Lung (tissue), 13 donors: ENCODE results near the gene ZNHIT2. TPM values are rescaled to one million over a fixed set of nuclear protein-coding genes. Genes with fewer than 3 reads are reported as not detected.

ENCODE experiments used
- ATAC-seq: fragments of 200-7000 bp; cut with Tn5 transposase; one replicate; pipeline ENCODE4 v1.9.1; 2020; ENCODE audit warnings: moderate number of reproducible peaks; ENCODE audit not compliant: insufficient read depth, low FRiP score
- DNase-seq, 3 donors: peaks; one replicate each; pipeline ENCODE4 v3.0.0-alpha.2; 2013 to 2017
- H3K27ac ChIP-seq, 2 donors: one replicate each; pipeline ENCODE4 v1.5.1; 2013; ENCODE audit warnings: mild to moderate bottlenecking in 2 of 2, moderate library complexity in 2 of 2, control low read depth in 1 of 2, inconsistent platforms in 1 of 2, low read depth in 1 of 2, low read length in 1 of 2
- H3K27me3 ChIP-seq, 3 donors: one replicate each; pipeline ENCODE4 v1.5.1; 2013; ENCODE audit warnings: low read length in 2 of 3; ENCODE audit not compliant: control insufficient read depth in 3 of 3, insufficient read depth in 3 of 3
- H3K36me3 ChIP-seq, 4 donors: one replicate each; pipeline ENCODE4 v1.5.1; 2013; ENCODE audit warnings: low read length in 4 of 4, mild to moderate bottlenecking in 1 of 4, moderate library complexity in 1 of 4; ENCODE audit not compliant: control insufficient read depth in 4 of 4, insufficient read depth in 4 of 4
- H3K4me1 ChIP-seq, 5 donors: one replicate each; pipeline ENCODE4 v1.5.1; 2013; ENCODE audit warnings: low read length in 5 of 5, mild to moderate bottlenecking in 2 of 5, moderate library complexity in 1 of 5; ENCODE audit not compliant: control insufficient read depth in 5 of 5, insufficient read depth in 5 of 5
- H3K4me3 ChIP-seq: one replicate; pipeline ENCODE4 v1.5.1; 2013; ENCODE audit warnings: mild to moderate bottlenecking, control low read depth, moderate library complexity
- H3K9ac ChIP-seq, 2 donors: one replicate each; pipeline ENCODE4 v1.5.1; 2013; ENCODE audit warnings: low read length in 2 of 2, control low read depth in 1 of 2; ENCODE audit not compliant: insufficient read depth in 1 of 2
- H3K9me3 ChIP-seq, 4 donors: one replicate each; pipeline ENCODE4 v1.5.1; 2013; ENCODE audit warnings: low read length in 3 of 4, mild to moderate bottlenecking in 1 of 4, moderate library complexity in 1 of 4; ENCODE audit not compliant: control insufficient read depth in 4 of 4, insufficient read depth in 3 of 4
- WGBS, 2 donors: extraction: QIAGEN DNeasy Blood & Tissue Kit; methylation state at CpG; one replicate each; pipeline ENCODE4 v1.1.7; 2013; 5-methylcytosine and 5-hydroxymethylcytosine counted together
- polyA plus RNA-seq, 2 donors: library from polyadenylated mRNA; stranded (reverse); fragments of 200-250 nt; gene quantifications; one replicate each; pipeline ENCODE4 v1.2.1, GENCODE V29; 2013
- small RNA-seq: library from RNA; depleted of rRNA; stranded (forward); fragments of <200 nt; gene quantifications from one replicate; pipeline ENCODE3, GENCODE V24; 2014; ENCODE audit warnings: low replicate concordance
- total RNA-seq, 2 donors: library from RNA; depleted of rRNA in 1 of 2; stranded (reverse); fragments of >200 nt in 1 of 2; gene quantifications; one replicate each; pipeline ENCODE4 v1.2.1, GENCODE V29; 2014 to 2021
- TF ChIP-seq, protein P1 (sequence below): IDR thresholded peaks from 2 replicates; pipeline ENCODE4 v1.5.1; 2012; ENCODE audit warnings: mild to moderate bottlenecking; ENCODE audit errors: control extremely low read depth, extremely low read depth
- donor health status: control.
- donor health status: control.
- donor health status: Bipolar disorder and iron deficiency.
- donor health status: healthy.
- donor health status: DM: yes; HTN: yes; CAD: no.

ZNHIT2 gene
- total and polyA plus RNA-seq, 4 donors, result 6.3 to 23.7 (median 19.5) TPM

DNA sequence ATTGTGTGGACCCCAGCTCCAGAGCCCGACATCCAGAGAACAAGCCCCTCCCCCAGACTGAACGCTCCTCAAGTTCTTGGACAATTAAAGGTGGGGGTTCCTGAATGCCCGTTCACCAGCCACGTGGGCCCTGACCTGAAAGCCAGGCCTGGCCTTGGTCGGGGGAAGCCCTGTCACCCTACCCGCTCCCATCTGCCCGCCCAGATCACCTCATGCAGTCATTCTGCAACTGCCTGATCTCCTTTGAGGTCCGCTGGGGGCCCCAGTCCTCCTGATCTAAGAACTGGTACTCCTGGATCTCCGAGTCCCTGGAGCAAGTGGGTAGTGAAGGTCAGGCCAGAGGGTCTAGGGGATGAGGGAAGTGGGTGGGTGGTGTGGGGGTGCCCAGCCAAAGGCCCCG, 50.1 kb downstream of the ZNHIT2 start:
- DNase-seq (no peak), ATAC-seq (no peak)
- Histone ChIP-seq H3K4me3 (no peak overlapping the region), H3K27ac (no peak overlapping the region), H3K36me3 (no peaks in the 10 kb centered on the region), H3K4me1 (no peaks in the 10 kb centered on the region), H3K9me3 (no peaks in the 10 kb centered on the region), H3K9ac (peak overlapping the region in 1 of 2 donors; percentile 19), H3K27me3 (no peaks in the 10 kb centered on the region)
- TF ChIP-seq, protein P1, sequence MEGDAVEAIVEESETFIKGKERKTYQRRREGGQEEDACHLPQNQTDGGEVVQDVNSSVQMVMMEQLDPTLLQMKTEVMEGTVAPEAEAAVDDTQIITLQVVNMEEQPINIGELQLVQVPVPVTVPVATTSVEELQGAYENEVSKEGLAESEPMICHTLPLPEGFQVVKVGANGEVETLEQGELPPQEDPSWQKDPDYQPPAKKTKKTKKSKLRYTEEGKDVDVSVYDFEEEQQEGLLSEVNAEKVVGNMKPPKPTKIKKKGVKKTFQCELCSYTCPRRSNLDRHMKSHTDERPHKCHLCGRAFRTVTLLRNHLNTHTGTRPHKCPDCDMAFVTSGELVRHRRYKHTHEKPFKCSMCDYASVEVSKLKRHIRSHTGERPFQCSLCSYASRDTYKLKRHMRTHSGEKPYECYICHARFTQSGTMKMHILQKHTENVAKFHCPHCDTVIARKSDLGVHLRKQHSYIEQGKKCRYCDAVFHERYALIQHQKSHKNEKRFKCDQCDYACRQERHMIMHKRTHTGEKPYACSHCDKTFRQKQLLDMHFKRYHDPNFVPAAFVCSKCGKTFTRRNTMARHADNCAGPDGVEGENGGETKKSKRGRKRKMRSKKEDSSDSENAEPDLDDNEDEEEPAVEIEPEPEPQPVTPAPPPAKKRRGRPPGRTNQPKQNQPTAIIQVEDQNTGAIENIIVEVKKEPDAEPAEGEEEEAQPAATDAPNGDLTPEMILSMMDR, result no peak
- WGBS, 2 donors, result 84 to 86% methylated on average over 10 of the region's 10 CpGs

DNA sequence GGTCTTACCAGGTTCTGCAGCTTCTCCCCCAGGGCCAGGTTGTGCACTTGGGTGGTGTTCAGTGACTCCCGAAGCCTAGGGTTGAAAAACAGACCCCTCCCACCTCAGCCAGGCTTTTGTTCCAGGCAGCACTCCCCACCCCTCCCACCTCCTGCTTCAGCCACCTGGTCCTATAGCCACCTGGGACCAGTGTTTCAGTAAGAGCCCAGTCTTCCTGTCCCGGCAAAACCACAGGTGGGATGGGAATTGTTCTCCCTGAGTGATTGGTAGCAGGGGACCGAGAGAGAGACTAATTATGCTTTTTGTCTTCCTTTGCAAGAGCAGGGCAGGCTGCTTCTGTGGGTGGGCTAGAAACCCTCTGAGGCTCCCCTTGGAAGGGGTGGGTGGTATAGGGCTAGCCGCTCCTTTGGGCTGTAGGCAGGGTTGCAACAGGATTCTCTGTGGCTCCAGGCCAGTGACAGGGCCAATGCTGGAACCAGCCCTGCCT, 50.7 kb downstream of the ZNHIT2 start:
- no peaks in the 10 kb centered on the region for H3K36me3 ChIP-seq
- no peaks in the 10 kb centered on the region for H3K9me3 ChIP-seq
- no peak for DNase-seq
- no peak for ATAC-seq
- no peak overlapping the region for H3K27ac ChIP-seq
- TF ChIP-seq, protein P1, result no peak
- no peak overlapping the region for H3K4me3 ChIP-seq
- 80 to 90% methylated on average over 4 of the region's 4 CpGs for WGBS, 2 donors
- H3K9ac ChIP-seq, result no peak overlapping the region
- H3K27me3 ChIP-seq, result no peaks in the 10 kb centered on the region
- no peaks in the 10 kb centered on the region for H3K4me1 ChIP-seq

Small RNA genes within 50 kb of the gene (small RNA-seq; reads per million reads assigned to genes)
- gene HIGD1AP10, result not detected
- gene PDCL2P2, result not detected
- 1.0 reads per million, percentile 81 among the genes with 10 or more reads in this experiment for gene RNU2-23P

Other genes with a start within 250 kb of the ZNHIT2 start
- 100 to 1,000 TPM in 1 of 2 donors, 10 to 100 TPM in 1; 71.2 to 139 TPM for gene EHD1, start 239.1 kb downstream of the ZNHIT2 start, total RNA-seq
- 100 to 1,000 TPM in 1 of 2 donors, 10 to 100 TPM in 1; 42.1 to 144 TPM for gene EHD1, start 239.1 kb downstream of the ZNHIT2 start, polyA plus RNA-seq
- 10 to 100 TPM; 17.4 to 32.5 TPM for gene ATG2A, start 200.5 kb downstream of the ZNHIT2 start, total RNA-seq
- 10 to 100 TPM; 19.1 to 22.9 TPM for gene ATG2A, start 200.5 kb downstream of the ZNHIT2 start, polyA plus RNA-seq
- gene PPP2R5B, start 193.0 kb downstream of the ZNHIT2 start, total RNA-seq, result 10 to 100 TPM in 1 of 2 donors, 1 to 10 TPM in 1; 9.8 to 27.8 TPM
- 10 to 100 TPM; 14.4 to 20.2 TPM for gene PPP2R5B, start 193.0 kb downstream of the ZNHIT2 start, polyA plus RNA-seq
- gene GPHA2, start 181.8 kb downstream of the ZNHIT2 start, total RNA-seq, result not detected
- under 1 TPM in 1 of 2 donors, not detected in 1; 0.19 TPM for gene GPHA2, start 181.8 kb downstream of the ZNHIT2 start, polyA plus RNA-seq
- under 1 TPM in 1 of 2 donors, not detected in 1; 0.55 TPM for gene MAJIN, start 145.6 kb downstream of the ZNHIT2 start, total RNA-seq
- gene MAJIN, start 145.6 kb downstream of the ZNHIT2 start, polyA plus RNA-seq, result under 1 TPM; 0.24 to 0.39 TPM
- gene BATF2, start 120.7 kb downstream of the ZNHIT2 start, total RNA-seq, result 1 to 10 TPM; 2.9 to 6.3 TPM
- 1 to 10 TPM; 3.7 to 7.4 TPM for gene BATF2, start 120.7 kb downstream of the ZNHIT2 start, polyA plus RNA-seq
- gene ARL2, start 103.5 kb downstream of the ZNHIT2 start, total RNA-seq, result 10 to 100 TPM; 37.4 to 95.4 TPM
- 100 to 1,000 TPM in 1 of 2 donors, 10 to 100 TPM in 1; 92.5 to 127 TPM for gene ARL2, start 103.5 kb downstream of the ZNHIT2 start, polyA plus RNA-seq
- 10 to 100 TPM; 16.2 to 28.4 TPM for gene SNX15, start 90.3 kb downstream of the ZNHIT2 start, total RNA-seq
- gene SNX15, start 90.3 kb downstream of the ZNHIT2 start, polyA plus RNA-seq, result 10 to 100 TPM; 18.4 to 19.4 TPM
- 10 to 100 TPM in 1 of 2 donors, 1 to 10 TPM in 1; 5.1 to 17.6 TPM for gene SAC3D1, start 76.5 kb downstream of the ZNHIT2 start, total RNA-seq
- gene SAC3D1, start 76.5 kb downstream of the ZNHIT2 start, polyA plus RNA-seq, result 10 to 100 TPM; 12.7 to 15.9 TPM
- 10 to 100 TPM; 12.4 to 22.0 TPM for gene NAALADL1, start 59.1 kb downstream of the ZNHIT2 start, total RNA-seq
- 10 to 100 TPM in 1 of 2 donors, 1 to 10 TPM in 1; 7.4 to 14.0 TPM for gene NAALADL1, start 59.1 kb downstream of the ZNHIT2 start, polyA plus RNA-seq
- 1 to 10 TPM; 2.2 to 2.7 TPM for gene CDCA5, start 33.7 kb downstream of the ZNHIT2 start, total RNA-seq
- 1 to 10 TPM; 1.8 to 2.1 TPM for gene CDCA5, start 33.7 kb downstream of the ZNHIT2 start, polyA plus RNA-seq
- gene ZFPL1, start 33.5 kb downstream of the ZNHIT2 start, total RNA-seq, result 10 to 100 TPM; 34.5 to 35.4 TPM
- gene ZFPL1, start 33.5 kb downstream of the ZNHIT2 start, polyA plus RNA-seq, result 10 to 100 TPM; 35.1 to 45.8 TPM
- gene VPS51, start 21.5 kb downstream of the ZNHIT2 start, total RNA-seq, result 100 to 1,000 TPM; 128 to 164 TPM
- gene VPS51, start 21.5 kb downstream of the ZNHIT2 start, polyA plus RNA-seq, result 100 to 1,000 TPM in 1 of 2 donors, 10 to 100 TPM in 1; 69.6 to 120 TPM
- gene TM7SF2, start 5.8 kb downstream of the ZNHIT2 start, total RNA-seq, result 10 to 100 TPM; 41.0 to 68.4 TPM
- gene TM7SF2, start 5.8 kb downstream of the ZNHIT2 start, polyA plus RNA-seq, result 10 to 100 TPM; 30.3 to 82.7 TPM
- gene FAU, start 4.4 kb upstream of the ZNHIT2 start, total RNA-seq, result 100 to 1,000 TPM; 334 to 904 TPM
- 1,000 to 10,000 TPM; 1,051 to 1,580 TPM for gene FAU, start 4.4 kb upstream of the ZNHIT2 start, polyA plus RNA-seq
- gene MRPL49, start 4.6 kb upstream of the ZNHIT2 start, total RNA-seq, result 10 to 100 TPM; 35.6 to 44.3 TPM
- gene MRPL49, start 4.6 kb upstream of the ZNHIT2 start, polyA plus RNA-seq, result 10 to 100 TPM; 26.3 to 57.2 TPM
- gene SYVN1, start 16.8 kb upstream of the ZNHIT2 start, total RNA-seq, result 10 to 100 TPM; 38.8 to 80.7 TPM
- 10 to 100 TPM; 31.6 to 36.5 TPM for gene SYVN1, start 16.8 kb upstream of the ZNHIT2 start, polyA plus RNA-seq
- gene SPDYC, start 52.5 kb upstream of the ZNHIT2 start, total RNA-seq, result not detected
- not detected for gene SPDYC, start 52.5 kb upstream of the ZNHIT2 start, polyA plus RNA-seq
- gene CAPN1, start 64.2 kb upstream of the ZNHIT2 start, total RNA-seq, result 100 to 1,000 TPM; 106 to 265 TPM
- 100 to 1,000 TPM; 128 to 144 TPM for gene CAPN1, start 64.2 kb upstream of the ZNHIT2 start, polyA plus RNA-seq
- gene POLA2, start 144.3 kb upstream of the ZNHIT2 start, total RNA-seq, result 10 to 100 TPM in 1 of 2 donors, 1 to 10 TPM in 1; 9.7 to 14.2 TPM
- 1 to 10 TPM; 4.5 to 9.2 TPM for gene POLA2, start 144.3 kb upstream of the ZNHIT2 start, polyA plus RNA-seq
- 10 to 100 TPM in 1 of 2 donors, 1 to 10 TPM in 1; 9.2 to 28.9 TPM for gene CDC42EP2, start 197.2 kb upstream of the ZNHIT2 start, total RNA-seq
- 10 to 100 TPM; 23.4 to 35.0 TPM for gene CDC42EP2, start 197.2 kb upstream of the ZNHIT2 start, polyA plus RNA-seq
- gene DPF2, start 216.2 kb upstream of the ZNHIT2 start, total RNA-seq, result 10 to 100 TPM; 44.6 to 53.2 TPM
- 10 to 100 TPM; 21.5 to 25.0 TPM for gene DPF2, start 216.2 kb upstream of the ZNHIT2 start, polyA plus RNA-seq
- under 1 TPM in 1 of 2 donors, not detected in 1; 0.21 TPM for gene TIGD3, start 237.1 kb upstream of the ZNHIT2 start, total RNA-seq
- under 1 TPM; 0.24 to 0.27 TPM for gene TIGD3, start 237.1 kb upstream of the ZNHIT2 start, polyA plus RNA-seq